Inflammatory macrophage (primary cell): ENCODE results near the gene AMMECR1.
A peak's percentile ranks its signal among the peaks of the same experiment; 100 is the strongest.
"Not testable (repeated sequence)": the region's sequence is repeated elsewhere in the genome, so short reads cannot be mapped to it uniquely, and the experiment has no call there.

Source experiments
- DNase-seq, 2 donors: peaks; one replicate each; pipeline ENCODE4 v3.0.0-alpha.2; 2020 to 2022

The AMMECR1 gene

DNA sequence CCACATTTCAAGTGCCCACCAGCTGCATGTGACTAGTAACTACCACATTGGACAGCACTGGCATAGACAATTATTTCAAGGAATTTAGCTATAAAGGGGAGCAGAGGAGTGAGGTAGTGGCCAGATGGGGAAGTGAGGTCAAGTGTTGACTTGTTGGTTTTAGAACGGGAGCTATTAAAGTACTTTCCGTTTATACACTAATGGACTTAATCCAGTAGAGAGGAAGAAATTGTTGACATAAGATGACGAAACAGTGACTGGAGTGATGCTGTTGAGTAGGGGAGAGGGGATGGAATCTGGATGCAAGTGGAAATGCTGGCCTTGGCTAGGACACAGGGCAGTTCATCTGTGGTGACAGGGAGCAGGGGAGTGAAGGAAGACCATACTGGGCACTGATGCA lies 154.4 kb downstream of the AMMECR1 start:
- DNase-seq: no peak

DNA sequence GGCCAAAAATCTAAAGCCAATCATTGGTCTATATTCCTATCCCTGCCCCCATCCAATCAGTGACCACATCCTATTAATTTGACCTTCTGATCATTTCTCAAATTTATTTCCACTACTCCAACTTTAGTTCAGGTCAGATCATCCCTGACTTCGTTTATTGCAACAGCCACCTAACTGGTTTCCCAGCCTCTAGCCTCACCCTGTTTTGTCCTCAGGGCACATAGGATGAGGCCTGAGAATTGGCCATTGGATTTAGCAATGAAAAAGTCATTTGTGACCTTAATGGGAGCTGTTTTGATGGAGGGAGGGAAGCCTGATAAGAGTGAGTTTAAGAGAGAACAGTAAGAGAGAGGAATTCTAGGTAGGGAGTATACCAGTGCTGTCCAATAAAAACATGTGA lies 155.0 kb downstream of the AMMECR1 start:
- no peak for DNase-seq

- DNase-seq: no peak
These were observed 155.8 kb downstream of the AMMECR1 start for GRCh38 chrX:110162131-110162530.

- DNase-seq: no peak
These were observed 156.6 kb downstream of the AMMECR1 start for GRCh38 chrX:110161361-110161686.

GRCh38 chrX:110159865-110160264 lies 158.0 kb downstream of the AMMECR1 start:
- DNase-seq: peak in 1 of 2 donors; percentile 31

GRCh38 chrX:110159235-110159634 lies 158.7 kb downstream of the AMMECR1 start:
- DNase-seq: peak in 1 of 2 donors; percentile 14

- DNase-seq: no peak
These were observed 160.4 kb downstream of the AMMECR1 start for GRCh38 chrX:110157444-110157843.

DNA sequence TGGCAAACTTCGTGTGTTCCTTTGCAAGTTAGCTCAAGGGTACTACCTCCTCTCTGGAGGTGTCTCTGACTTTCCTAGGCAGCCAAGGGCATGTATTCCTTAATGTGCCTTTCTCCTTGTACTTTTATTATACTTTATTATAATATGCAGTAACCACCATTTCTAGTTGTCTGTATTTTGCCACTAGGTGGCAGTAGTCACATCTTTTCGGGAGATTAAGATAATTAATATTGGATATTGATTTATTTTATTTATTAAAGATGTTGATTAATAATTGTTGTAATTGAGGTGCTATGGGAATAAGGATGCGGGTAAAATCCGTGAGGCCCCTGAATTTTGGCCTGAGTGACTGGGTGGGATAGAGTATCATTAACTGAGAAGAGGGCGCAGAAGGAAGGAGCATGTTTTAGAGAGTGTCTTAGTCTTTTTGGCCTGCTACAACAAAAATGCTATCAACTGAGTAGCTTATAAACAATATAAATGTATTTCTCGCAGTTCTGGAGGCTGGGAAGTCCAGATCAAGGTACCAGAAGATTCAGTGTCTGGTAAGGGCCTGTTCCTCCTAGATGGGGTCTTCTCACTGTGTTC lies 161.6 kb downstream of the AMMECR1 start:
- no peak for DNase-seq

DNA sequence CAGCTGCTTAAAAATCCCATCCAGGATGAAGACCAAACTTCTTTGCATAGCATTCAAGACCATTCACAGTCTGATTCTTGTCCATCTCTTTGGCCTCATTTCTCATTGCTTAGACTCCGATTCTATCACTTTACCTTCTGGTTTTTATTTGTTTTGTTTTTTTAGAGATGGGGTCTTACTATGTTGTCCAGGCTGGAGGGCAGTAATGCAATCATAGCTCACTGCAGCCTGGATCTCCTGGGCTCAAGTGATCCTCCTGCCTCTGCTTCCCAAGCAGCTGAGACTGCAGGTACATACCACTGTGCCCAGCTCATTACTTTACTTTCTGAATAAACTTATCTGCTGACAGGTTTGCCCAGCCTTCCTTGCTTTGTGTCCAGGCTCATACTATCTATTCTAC lies 162.1 kb downstream of the AMMECR1 start:
- no peak for DNase-seq

- not testable (repeated sequence) for DNase-seq
These were observed 163.6 kb downstream of the AMMECR1 start for GRCh38 chrX:110154328-110154727.

GRCh38 chrX:110153896-110154295 lies 164.0 kb downstream of the AMMECR1 start:
- DNase-seq: no peak

DNA sequence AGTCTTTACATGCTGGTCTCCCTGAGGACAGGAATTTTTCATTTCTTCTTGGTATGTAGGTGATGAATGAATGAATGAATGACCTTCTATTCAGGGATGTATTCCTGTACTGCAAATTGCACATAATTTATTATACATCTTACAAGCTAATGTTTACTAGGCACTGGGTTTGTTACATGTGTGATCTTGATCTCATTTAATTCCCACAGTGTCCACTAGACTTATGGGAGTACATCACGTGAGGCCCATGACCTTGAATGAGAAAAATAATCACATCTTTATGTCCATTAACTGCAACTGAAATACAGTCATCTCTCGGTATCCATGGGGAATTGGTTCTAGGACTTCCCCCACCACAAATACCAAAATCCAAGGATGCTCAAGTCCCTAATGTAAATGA lies 164.6 kb downstream of the AMMECR1 start:
- no peak for DNase-seq

DNA sequence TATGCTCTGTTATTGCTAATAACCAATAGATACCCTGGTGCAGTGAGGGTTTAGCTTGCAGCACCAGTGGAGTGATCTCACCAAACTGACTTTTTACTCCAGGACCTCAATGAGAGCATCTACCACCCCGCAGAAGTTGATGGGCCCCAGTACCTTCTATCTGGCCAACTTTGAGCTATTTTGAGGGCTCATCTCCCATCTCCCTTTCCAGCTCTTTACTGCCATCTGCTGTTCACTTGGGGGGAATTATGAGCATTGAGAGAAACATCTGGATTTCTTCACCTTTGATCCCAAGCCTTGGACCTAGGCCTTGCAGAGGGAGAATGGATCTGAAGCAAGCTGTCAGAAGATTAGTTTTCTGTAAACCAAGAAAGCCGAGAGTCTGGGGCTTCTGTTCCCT lies 171.4 kb downstream of the AMMECR1 start:
- peak; percentile 36 to 55 for DNase-seq

DNA sequence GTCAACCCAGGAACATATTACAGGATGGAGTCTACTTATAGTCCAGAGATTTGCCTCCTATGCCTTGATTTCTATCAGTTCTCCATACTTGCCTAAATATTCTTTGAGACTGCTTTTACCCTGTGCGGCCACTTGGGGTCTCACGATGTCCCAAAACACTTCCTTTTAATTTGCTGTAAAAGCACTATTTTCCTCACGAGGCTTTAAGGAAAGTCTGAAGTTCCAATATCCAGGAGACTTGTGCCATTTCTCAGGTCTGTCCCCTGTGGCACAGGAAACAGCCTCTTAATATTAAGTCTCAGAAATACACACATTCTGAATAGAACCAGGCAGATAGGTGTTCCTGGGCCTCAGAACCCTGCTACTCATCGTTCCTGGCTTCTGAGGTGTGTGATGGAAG lies 172.0 kb downstream of the AMMECR1 start:
- DNase-seq: peak; percentile 30 to 44

GRCh38 chrX:110145311-110145710 lies 172.6 kb downstream of the AMMECR1 start:
- no peak for DNase-seq
